ENCODE data around the gene WDR74.
A peak's percentile ranks its signal among the peaks of the same experiment; 100 is the strongest.

The WDR74 gene

GRCh38 chr11:62786318-62787004 is 52.9 kb downstream of the WDR74 start:
- TF ChIP-seq POLR2AphosphoS5 (IDR thresholded peaks at IDR 0.05; ENCODE audit: low read depth, low read length) (no peak), POLR2A (IDR thresholded peaks at IDR 0.05; ENCODE audit: low read depth, low read length) (no peak), SPI1 (IDR thresholded peaks at IDR 0.05; ENCODE audit: low read depth, low read length) (no peak), PAX5 (IDR thresholded peaks at IDR 0.05; ENCODE audit: insufficient read depth, low read length, severe bottlenecking) (no peak), TAF1 (IDR thresholded peaks at IDR 0.05; ENCODE audit: low read depth, low read length) (0 out of 2 replicates have a peak, but pooled peaks have one; percentile 16), POU2F2 (IDR thresholded peaks at IDR 0.05; ENCODE audit: low read depth, low read length) (no peak)
- peak; percentile 89 for DNase-seq (ENCODE audit: insufficient read length, low spot score)
- FAIRE-seq = peak; percentile 82

Measured in GM12891 (cell line).